Astrocyte of the spinal cord (primary cell): ENCODE results near the gene OVOL3.
A peak's percentile ranks its signal among the peaks of the same experiment; 100 is the strongest.
"Not testable (repeated sequence)": the region's sequence is repeated elsewhere in the genome, so short reads cannot be mapped to it uniquely, and the experiment has no call there.

Experiments
- DNase-seq: peaks from one replicate; pipeline ENCODE4 v3.0.0; 2011; ENCODE audit warnings: low read depth, low spot score
- H3K4me3 ChIP-seq: 2 replicates; pipeline ENCODE4 v1.5.1; 2011; ENCODE audit warnings: low read depth, mild to moderate bottlenecking, low read length, moderate library complexity
- CTCF ChIP-seq: IDR thresholded peaks from 2 replicates; pipeline ENCODE4 v1.5.1; 2012; ENCODE audit warnings: low read depth, mild to moderate bottlenecking, low read length, inconsistent platforms
- in situ Hi-C: cut with HindIII; loops from 2 replicates; pipeline ENCODE4 v1.10.0; 2017; ENCODE audit warnings: low sequenced_read_pairs

OVOL3 gene

GRCh38 chr19:36121486-36122124, 10.7 kb downstream of the OVOL3 start:
- in situ Hi-C loops = no loop called here
- no peak overlapping the region for H3K4me3 ChIP-seq
- TF ChIP-seq CTCF = no peak
- DNase-seq = no peak

GRCh38 chr19:36125557-36125956, 14.6 kb downstream of the OVOL3 start:
- no peak for TF ChIP-seq CTCF
- no peak for DNase-seq
- no peak overlapping the region for H3K4me3 ChIP-seq
- in situ Hi-C loops = no loop called here

GRCh38 chr19:36128392-36128736, 17.4 kb downstream of the OVOL3 start:
- in situ Hi-C loops = no loop called here

GRCh38 chr19:36131221-36131620, 20.3 kb downstream of the OVOL3 start:
- in situ Hi-C loops, H3K4me3 ChIP-seq, DNase-seq: not testable (repeated sequence)

More at GRCh38 chr19:36128392-36128736, 17.4 kb downstream of the OVOL3 start:
- no peak for TF ChIP-seq CTCF
- no peak for DNase-seq
- H3K4me3 ChIP-seq = peak overlapping the region; percentile 44

- in situ Hi-C loops, H3K4me3 ChIP-seq, DNase-seq: not testable (repeated sequence)
Measured at GRCh38 chr19:36134867-36135266, 23.9 kb downstream of the OVOL3 start.

GRCh38 chr19:36136964-36137686, 26.2 kb downstream of the OVOL3 start:
- in situ Hi-C loops = no loop called here
- TF ChIP-seq CTCF = no peak
- peak; percentile 46 for DNase-seq
- H3K4me3 ChIP-seq = no peak overlapping the region

GRCh38 chr19:36139120-36139472, 28.2 kb downstream of the OVOL3 start:
- H3K4me3 ChIP-seq = peak overlapping the region; percentile 66
- in situ Hi-C loops = no loop called here
- no peak for DNase-seq
- TF ChIP-seq CTCF = no peak
